Suppressor macrophage treated with lipopolysaccharide for 1 hour (primary cell): ENCODE data around the gene IGFL3.
"Not testable (repeated sequence)": the region's sequence is repeated elsewhere in the genome, so short reads cannot be mapped to it uniquely, and the experiment has no call there.

Experiments used
- DNase-seq, 3 donors: peaks; one replicate each; pipeline ENCODE4 v3.0.0-alpha.2; 2020 to 2022

The IGFL3 gene

GRCh38 chr19:46124638-46125115 is at the start of gene IGFL3:
TSS of gene IGFL3 (minus strand) at chr19:46124688. CDS start at chr19:46124649, 39 bp downstream.
- DNase-seq, result peak; percentile 31 to 44 (median 33)

DNA sequence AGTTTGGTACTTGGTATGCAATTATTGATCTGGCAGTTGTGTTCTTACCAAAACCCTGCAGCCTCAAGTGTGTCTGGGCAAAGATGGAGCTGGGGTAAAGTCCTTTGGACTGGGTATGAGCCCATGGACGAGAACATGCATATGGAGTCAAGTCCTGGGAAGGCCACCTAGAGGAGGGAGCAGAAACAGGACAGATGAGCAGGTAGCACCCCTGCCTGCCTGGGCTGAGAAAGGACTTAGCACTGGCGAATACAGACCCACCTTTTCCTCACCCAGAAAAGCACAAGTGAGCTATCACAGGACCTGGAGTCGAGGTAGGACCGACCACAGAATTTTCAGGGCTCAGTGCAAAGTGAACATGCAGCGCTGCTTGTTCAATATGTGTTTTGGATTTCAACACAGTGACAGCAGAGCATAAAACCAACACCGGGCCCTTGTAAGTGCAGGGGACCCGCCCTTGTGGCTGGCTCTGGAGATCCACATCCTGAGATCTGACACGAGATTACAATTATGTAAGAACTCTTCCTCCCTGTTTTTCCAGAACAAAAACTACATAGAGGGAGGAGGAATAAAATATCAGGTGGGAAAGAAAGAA is 49.5 kb upstream of the IGFL3 start:
- no peak for DNase-seq

GRCh38 chr19:46162731-46163130 is 38.2 kb upstream of the IGFL3 start:
- no peak for DNase-seq

- DNase-seq, result not testable (repeated sequence)
These were observed 37.3 kb upstream of the IGFL3 start for GRCh38 chr19:46161642-46162257.

DNA sequence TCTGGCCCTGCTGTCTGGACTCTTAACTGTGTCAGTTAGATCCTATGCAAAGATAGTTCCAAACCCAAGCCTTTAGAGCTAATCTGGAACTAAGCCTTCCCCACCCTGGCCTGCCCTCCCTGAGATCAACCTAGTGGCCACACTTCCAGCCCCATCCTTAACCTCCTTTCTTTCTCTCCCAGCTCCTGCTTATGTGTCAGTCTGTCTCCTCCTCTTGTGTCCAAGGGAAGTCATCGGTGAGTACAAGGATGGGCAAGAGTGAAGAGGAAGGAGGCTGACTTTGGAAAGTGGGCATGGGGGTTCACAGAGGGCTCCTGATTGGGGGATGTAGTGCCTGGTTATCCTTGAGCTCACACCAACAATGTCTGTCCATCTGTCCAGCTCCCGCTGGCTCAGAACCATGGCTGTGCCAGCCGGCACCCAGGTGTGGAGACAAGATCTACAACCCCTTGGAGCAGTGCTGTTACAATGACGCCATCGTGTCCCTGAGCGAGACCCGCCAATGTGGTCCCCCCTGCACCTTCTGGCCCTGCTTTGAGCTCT is 35.8 kb upstream of the IGFL3 start:
- DNase-seq, result no peak

GRCh38 chr19:46159418-46160232 is 35.1 kb upstream of the IGFL3 start:
- no peak for DNase-seq

GRCh38 chr19:46155237-46155636 is 30.7 kb upstream of the IGFL3 start:
- DNase-seq, result no peak

GRCh38 chr19:46150606-46151005 is 26.1 kb upstream of the IGFL3 start:
- no peak for DNase-seq

GRCh38 chr19:46147791-46148288 is 23.4 kb upstream of the IGFL3 start, which contains the start of gene IGFL2:
TSS of gene IGFL2 (plus strand) at chr19:46148238. CDS start at chr19:46148279, 41 bp downstream.
- no peak for DNase-seq

DNA sequence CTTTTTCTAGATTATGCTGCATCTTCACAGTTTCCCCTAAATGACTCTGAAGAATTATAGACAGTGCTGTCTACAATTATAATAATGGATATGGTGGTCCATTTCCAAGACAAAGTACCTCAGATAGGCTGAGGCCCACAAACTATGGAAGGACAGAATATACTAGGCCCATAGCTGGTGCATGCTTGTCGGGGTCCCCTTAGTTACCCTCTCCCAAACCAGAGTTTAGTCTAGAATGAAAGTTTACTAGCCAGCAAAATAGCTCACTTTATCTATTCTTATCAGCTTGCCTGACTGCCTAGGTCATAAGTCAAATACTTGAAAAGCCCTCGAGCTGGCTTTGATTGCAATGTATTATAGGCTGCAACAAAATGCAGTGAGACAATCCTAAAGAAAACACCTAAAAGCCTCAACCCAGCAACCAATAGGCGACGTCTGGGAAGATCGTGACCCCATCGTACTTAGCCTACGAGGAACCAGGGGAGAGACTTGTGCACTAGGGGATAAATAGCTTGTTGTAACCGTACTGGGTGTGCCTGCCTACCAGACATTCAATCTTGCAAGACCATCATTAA is 22.8 kb upstream of the IGFL3 start:
- DNase-seq, result no peak

GRCh38 chr19:46144756-46145155 is 20.3 kb upstream of the IGFL3 start:
- no peak for DNase-seq

DNA sequence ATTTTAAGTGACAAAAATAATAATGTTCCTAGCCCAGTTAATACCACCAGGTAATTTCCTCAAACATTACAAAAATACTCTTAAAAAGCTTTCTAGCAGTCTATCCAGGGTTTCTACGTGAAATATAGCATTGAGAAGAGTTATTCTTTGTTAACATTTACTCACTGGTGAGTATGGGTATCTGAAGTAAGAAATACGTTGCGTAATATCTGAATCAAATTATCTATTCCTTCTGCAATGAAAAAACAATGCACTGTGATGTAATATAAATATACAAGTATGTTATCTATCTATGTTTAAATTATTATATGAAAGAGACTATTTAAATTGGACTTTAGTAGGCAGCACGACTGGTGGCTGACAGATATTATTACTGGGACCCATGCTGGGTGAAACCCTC is 17.8 kb upstream of the IGFL3 start:
- no peak for DNase-seq

GRCh38 chr19:46141421-46141820 is 16.9 kb upstream of the IGFL3 start:
- DNase-seq, result no peak

GRCh38 chr19:46137915-46138473 is 13.5 kb upstream of the IGFL3 start:
- no peak for DNase-seq

DNA sequence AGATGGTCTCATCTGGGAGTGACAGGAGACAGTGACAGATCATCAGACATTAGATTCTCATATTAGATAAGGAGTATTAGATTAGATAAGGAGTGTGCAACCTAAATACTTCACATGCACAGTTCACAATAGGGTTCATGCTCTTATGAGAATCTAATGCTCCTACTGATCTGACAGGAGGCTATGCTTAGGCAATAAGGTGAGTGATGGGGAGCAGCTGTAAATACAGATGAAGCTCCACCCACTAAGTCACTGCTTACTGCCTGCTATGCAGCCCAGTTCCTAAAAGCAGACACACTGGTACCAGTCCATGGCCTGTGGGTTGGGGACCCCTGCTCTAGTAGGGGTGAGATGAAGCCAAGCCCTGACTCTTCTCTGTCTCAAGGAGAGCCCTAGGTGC is 10.0 kb upstream of the IGFL3 start:
- no peak for DNase-seq

DNA sequence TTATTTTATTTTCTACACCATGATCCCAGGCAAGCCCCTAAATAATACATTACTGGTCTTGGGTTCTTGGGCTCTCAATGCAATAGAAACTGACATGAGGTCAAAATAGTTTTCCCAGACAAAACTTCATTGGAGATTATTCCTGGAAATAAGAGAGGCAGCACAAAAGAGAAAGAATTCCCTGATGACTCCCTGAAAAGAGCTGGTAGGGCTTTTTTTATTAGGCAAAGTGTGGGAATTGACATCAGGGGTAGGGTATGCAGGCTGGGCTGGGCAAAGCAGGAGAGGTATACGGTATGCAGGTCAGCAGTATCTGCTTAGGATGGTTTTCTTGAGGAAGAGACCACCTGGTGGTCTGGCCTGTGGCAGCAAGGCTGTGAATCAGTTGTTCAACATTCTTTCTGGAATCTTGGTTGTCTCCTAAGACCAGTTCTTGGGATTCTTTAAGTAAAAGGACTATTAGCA is 9.3 kb upstream of the IGFL3 start:
- DNase-seq, result no peak

DNA sequence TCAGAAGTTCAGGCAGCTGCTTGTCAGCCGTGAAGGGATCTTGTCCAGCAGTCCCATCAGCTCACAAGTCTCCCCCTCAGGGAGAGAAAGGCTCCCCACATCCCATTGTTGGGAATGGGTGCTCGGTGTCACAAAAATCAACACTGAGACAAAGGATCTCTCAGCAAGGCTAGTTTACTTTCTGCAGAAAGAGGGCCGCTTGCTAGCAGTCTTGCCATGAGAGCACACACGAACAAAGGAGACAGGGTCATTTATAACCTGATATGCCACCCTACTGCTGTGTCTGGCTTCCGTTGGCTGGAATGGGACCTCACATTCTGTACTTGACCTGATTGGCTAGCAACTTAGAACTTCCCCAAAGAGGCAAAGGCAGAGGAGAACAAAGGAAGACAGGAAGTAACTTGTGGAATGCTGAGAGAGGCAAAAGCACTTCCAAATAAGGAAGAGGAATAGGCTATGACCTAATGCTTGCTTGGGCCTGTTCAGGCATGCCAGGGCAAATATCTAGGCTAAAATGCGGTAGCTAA is 8.7 kb upstream of the IGFL3 start:
- peak; percentile 60 to 70 (median 64) for DNase-seq

DNA sequence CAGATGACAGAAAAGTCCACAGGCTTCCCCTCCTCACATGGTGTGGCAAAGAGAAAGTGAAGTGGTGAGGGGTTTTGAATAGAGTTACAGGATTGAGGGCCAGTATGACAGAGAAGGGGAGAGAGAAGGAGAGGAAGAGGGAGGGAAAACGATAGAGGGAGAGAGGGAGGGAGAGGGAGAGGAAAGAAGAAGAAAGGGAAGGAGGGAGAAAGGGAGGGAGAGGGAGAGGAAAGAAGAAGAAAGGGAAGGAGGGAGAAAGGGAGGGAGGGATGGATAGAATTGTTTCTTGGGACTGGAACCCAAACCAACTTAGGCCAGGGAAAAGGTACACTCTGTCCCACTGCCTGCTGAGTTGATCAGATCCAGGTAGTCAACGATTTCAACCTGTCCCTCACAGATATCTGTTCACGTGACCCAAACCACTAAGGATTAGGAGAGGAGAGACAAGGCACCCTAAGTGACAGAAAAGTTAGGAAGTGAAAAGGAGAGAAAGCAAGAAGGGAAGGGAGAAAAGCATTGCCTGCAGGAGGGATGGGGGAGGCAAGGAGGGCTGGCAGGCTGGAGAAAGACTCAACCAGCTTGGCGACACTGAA is 8.1 kb upstream of the IGFL3 start:
- DNase-seq, result no peak

GRCh38 chr19:46131485-46132143 is 7.1 kb upstream of the IGFL3 start:
- no peak for DNase-seq

GRCh38 chr19:46126086-46126580 is 1.6 kb upstream of the IGFL3 start:
- DNase-seq, result peak in 2 of 3 donors; percentile 20 to 33

DNA sequence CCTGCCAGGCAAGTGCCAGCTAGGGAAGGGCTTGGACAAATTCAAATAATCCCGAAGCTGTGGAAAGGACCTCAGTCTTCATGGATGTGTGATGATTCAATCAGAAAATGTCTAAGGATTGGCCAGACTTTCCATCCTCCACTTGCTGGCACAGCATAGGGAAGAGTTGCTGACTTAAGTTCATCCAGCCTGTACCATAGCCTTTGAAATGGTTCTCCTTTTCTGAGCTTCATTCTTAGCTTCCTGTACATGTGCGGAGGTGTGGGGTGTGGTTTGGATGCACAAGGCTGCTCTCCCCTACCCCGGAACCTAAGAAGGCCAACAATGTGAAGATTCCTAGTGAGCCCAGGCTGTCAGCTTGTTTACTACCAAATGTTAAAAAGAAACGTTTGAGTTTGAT is 959 bp upstream of the IGFL3 start:
- DNase-seq, result peak; percentile 20 to 25 (median 25)
